SK-N-MC (cell line): ENCODE measurements around the gene LONP1.

Experiments used
- DNase-seq: peaks from one replicate; pipeline ENCODE4 v3.0.0-alpha.2; 2011; ENCODE audit warnings: low read depth, low spot score
- H3K27ac ChIP-seq: fragments of 200-600 bp; sonication (generic); 2 replicates; pipeline ENCODE4 v1.5.1; 2016; ENCODE audit warnings: mixed run types
- H3K36me3 ChIP-seq: fragments of 200-600 bp; sonication (generic); 2 replicates; pipeline ENCODE4 v1.6.1; 2017; ENCODE audit warnings: antibody characterized with exemption, low read length, mixed read lengths; ENCODE audit not compliant: insufficient read depth
- H3K4me3 ChIP-seq: fragments of 200-600 bp; sonication (generic); 2 replicates; pipeline ENCODE4 v1.5.1; 2016
- H3K9ac ChIP-seq: fragments of 200-600 bp; sonication (generic); 2 replicates; pipeline ENCODE4 v1.8.0; 2017; ENCODE audit warnings: mixed run types, mixed read lengths; ENCODE audit not compliant: insufficient read length
- H3K9me3 ChIP-seq: fragments of 200-600 bp; sonication (generic); 2 replicates; pipeline ENCODE4 v1.6.1; 2017; ENCODE audit warnings: low read depth, mild to moderate bottlenecking, antibody characterized with exemption, low read length, moderate library complexity, mixed read lengths
- EZH2 ChIP-seq: fragments of 200-600 bp; sonication (generic); IDR thresholded peaks from one replicate; pipeline ENCODE4 v1.6.1; 2017; ENCODE audit warnings: antibody characterized with exemption
- FOXP2 ChIP-seq: optimal IDR thresholded peaks from 2 replicates; pipeline ENCODE3; 2011; ENCODE audit warnings: mild to moderate bottlenecking, moderate library complexity; ENCODE audit not compliant: insufficient read depth; ENCODE audit errors: extremely low read length, control extremely low read depth
- POLR2AphosphoS5 ChIP-seq: IDR thresholded peaks from 2 replicates; pipeline ENCODE4 v1.6.1; 2012; ENCODE audit warnings: mild to moderate bottlenecking, low read depth, low read length, borderline replicate concordance

The LONP1 gene

GRCh38 chr19:5661483-5661882 is 58.5 kb downstream of the LONP1 start:
- H3K27ac ChIP-seq = no peak overlapping the region
- TF ChIP-seq FOXP2 (no peak), POLR2AphosphoS5 (no peak), EZH2 (no peak)
- H3K36me3 ChIP-seq = peaks cover 86% of the 10 kb centered on the region
- H3K9me3 ChIP-seq = no peaks in the 10 kb centered on the region
- DNase-seq = no peak
- H3K4me3 ChIP-seq = no peak overlapping the region
- H3K9ac ChIP-seq = no peak overlapping the region

GRCh38 chr19:5655412-5655811 is 64.5 kb downstream of the LONP1 start:
- DNase-seq = no peak
- Histone ChIP-seq H3K9me3 (no peaks in the 10 kb centered on the region), H3K4me3 (no peak overlapping the region), H3K27ac (no peak overlapping the region; the same call in 1 of the 2 replicates), H3K36me3 (peaks cover 87% of the 10 kb centered on the region), H3K9ac (no peak overlapping the region)
- no peak for TF ChIP-seq FOXP2
- TF ChIP-seq POLR2AphosphoS5 = no peak
- no peak for TF ChIP-seq EZH2

GRCh38 chr19:5654931-5655330 is 65.0 kb downstream of the LONP1 start:
- TF ChIP-seq FOXP2 (no peak), EZH2 (no peak), POLR2AphosphoS5 (no peak)
- Histone ChIP-seq H3K36me3 (peaks cover 87% of the 10 kb centered on the region), H3K9me3 (no peaks in the 10 kb centered on the region), H3K4me3 (no peak overlapping the region), H3K27ac (no peak overlapping the region), H3K9ac (no peak overlapping the region)
- no peak for DNase-seq

- H3K9ac ChIP-seq = no peak overlapping the region
- H3K4me3 ChIP-seq = no peak overlapping the region
- H3K36me3 ChIP-seq = peaks cover 88% of the 10 kb centered on the region
- no peak overlapping the region for H3K27ac ChIP-seq
- H3K9me3 ChIP-seq = no peaks in the 10 kb centered on the region
- no peak for DNase-seq
- TF ChIP-seq EZH2 (no peak), FOXP2 (no peak), POLR2AphosphoS5 (no peak)
Observed at GRCh38 chr19:5652261-5652660, 67.7 kb downstream of the LONP1 start.

- no peak overlapping the region for H3K27ac ChIP-seq
- no peak for DNase-seq
- peaks cover 90% of the 10 kb centered on the region for H3K36me3 ChIP-seq
- no peak overlapping the region for H3K9ac ChIP-seq
- no peaks in the 10 kb centered on the region for H3K9me3 ChIP-seq
- no peak overlapping the region for H3K4me3 ChIP-seq
- TF ChIP-seq FOXP2 (no peak), POLR2AphosphoS5 (no peak), EZH2 (no peak)
Observed at GRCh38 chr19:5651361-5651760, 68.6 kb downstream of the LONP1 start.

GRCh38 chr19:5648464-5648863 is 71.5 kb downstream of the LONP1 start:
- TF ChIP-seq FOXP2 (no peak), POLR2AphosphoS5 (no peak), EZH2 (no peak)
- peaks cover 91% of the 10 kb centered on the region for H3K36me3 ChIP-seq
- DNase-seq = no peak

GRCh38 chr19:5646703-5647102 is 73.2 kb downstream of the LONP1 start:
- Histone ChIP-seq H3K4me3 (no peak overlapping the region), H3K36me3 (peaks cover 91% of the 10 kb centered on the region), H3K9ac (no peak overlapping the region), H3K27ac (no peak overlapping the region), H3K9me3 (no peaks in the 10 kb centered on the region)
- TF ChIP-seq EZH2 = no peak
- no peak for TF ChIP-seq POLR2AphosphoS5
- TF ChIP-seq FOXP2 = no peak
- no peak for DNase-seq

More at GRCh38 chr19:5648464-5648863, 71.5 kb downstream of the LONP1 start:
- Histone ChIP-seq H3K27ac (no peak overlapping the region), H3K4me3 (no peak overlapping the region), H3K9me3 (no peaks in the 10 kb centered on the region), H3K9ac (no peak overlapping the region)

GRCh38 chr19:5645409-5645808 is 74.5 kb downstream of the LONP1 start:
- DNase-seq = no peak
- Histone ChIP-seq H3K36me3 (peaks cover 87% of the 10 kb centered on the region), H3K4me3 (no peak overlapping the region), H3K9me3 (no peaks in the 10 kb centered on the region), H3K9ac (no peak overlapping the region), H3K27ac (no peak overlapping the region)
- TF ChIP-seq FOXP2 (no peak), POLR2AphosphoS5 (no peak), EZH2 (no peak)

GRCh38 chr19:5644037-5644436 is 75.9 kb downstream of the LONP1 start:
- no peak for DNase-seq
- no peak overlapping the region for H3K27ac ChIP-seq
- no peak overlapping the region for H3K4me3 ChIP-seq
- H3K9me3 ChIP-seq = no peaks in the 10 kb centered on the region
- H3K9ac ChIP-seq = no peak overlapping the region
- H3K36me3 ChIP-seq = peaks cover 80% of the 10 kb centered on the region
- TF ChIP-seq POLR2AphosphoS5 (no peak), EZH2 (no peak), FOXP2 (no peak)

GRCh38 chr19:5643060-5643459 is 76.9 kb downstream of the LONP1 start:
- no peak for DNase-seq
- Histone ChIP-seq H3K4me3 (no peak overlapping the region), H3K9me3 (no peaks in the 10 kb centered on the region), H3K36me3 (peaks cover 77% of the 10 kb centered on the region), H3K27ac (no peak overlapping the region), H3K9ac (no peak overlapping the region)
- TF ChIP-seq FOXP2 = no peak
- TF ChIP-seq POLR2AphosphoS5 = no peak
- TF ChIP-seq EZH2 = no peak
